ENCODE data around the gene RNMT.
"Not testable (repeated sequence)": the region's sequence is repeated elsewhere in the genome, so short reads cannot be mapped to it uniquely, and the experiment has no call there.

DNA sequence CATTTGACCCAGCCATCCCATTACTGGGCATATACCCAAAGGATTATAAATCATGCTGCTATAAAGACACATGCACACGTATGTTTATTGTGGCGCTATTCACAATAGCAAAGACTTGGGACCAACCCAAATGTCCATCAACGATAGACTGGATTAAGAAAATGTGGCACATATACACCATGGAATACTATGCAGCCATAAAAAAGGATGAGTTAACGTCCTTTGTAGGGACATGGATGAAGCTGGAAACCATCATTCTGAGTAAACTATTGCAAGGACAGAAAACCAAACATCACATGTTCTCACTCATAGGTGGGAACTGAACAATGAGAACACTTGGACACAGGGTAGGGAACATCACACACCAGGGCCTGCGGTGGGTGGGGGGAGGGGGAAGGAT is 31.1 kb upstream of the RNMT start:
- TF ChIP-seq POLR2A (IDR thresholded peaks at IDR 0.05; ENCODE audit: low read length); GATA1 (IDR thresholded peaks at IDR 0.05; ENCODE audit: low read depth, low read length): not testable (repeated sequence)

All from erythroblast (primary cell).